ENCODE measurements around the gene DNAJC21.

GRCh38 chr5:34976347-34976746, 47.0 kb downstream of the DNAJC21 start:
- TF ChIP-seq CTCF (conservative IDR thresholded peaks at IDR 0.05 in 1 of 2, IDR thresholded peaks at IDR 0.05 in 1 of 2; ENCODE audit: low read depth in 1 of 2, low read length in 2 of 2) (no peak), EZH2 (IDR thresholded peaks at IDR 0.05; ENCODE audit: low read length, missing control alignments) (no peak)

All from fibroblast of lung (primary cell).